H1 (cell line): ENCODE results near the gene KCNJ12. TPM values are rescaled to one million over a fixed set of nuclear protein-coding genes. Genes with fewer than 3 reads are reported as not detected.

Experiments used
- CBX5 ChIP-seq: fragments of 300-800, 300-1000 bp; sonication (generic); IDR thresholded peaks from 2 replicates; pipeline ENCODE4 v1.7.1; 2016; ENCODE audit warnings: antibody characterized with exemption, low read length, low read depth
- CBX8 ChIP-seq: fragments of 300-800, 300-1000 bp; sonication (generic); IDR thresholded peaks from 2 replicates; pipeline ENCODE4 v1.7.1; 2016; ENCODE audit warnings: low read depth, low read length, borderline replicate concordance
- JUND ChIP-seq: IDR thresholded peaks from 2 replicates; pipeline ENCODE4 v1.6.1; 2011; ENCODE audit warnings: mild to moderate bottlenecking, improper control_type of control experiment, low read length
- TAF7 ChIP-seq: optimal IDR thresholded peaks from 2 replicates; pipeline ENCODE3; 2011; ENCODE audit warnings: low read depth, mild to moderate bottlenecking, inconsistent platforms, low read length, moderate library complexity, borderline replicate concordance
- polyA plus RNA-seq, 7 experiments: library from polyadenylated mRNA; depleted of rRNA in 3 of 7; stranded (reverse) in 5 of 7; unstranded in 2 of 7; fragments of >200 nt in 5 of 7; fragments of 200-250 nt in 2 of 7; gene quantifications; 1 replicate in 5 of 7; 2 replicates in 1 of 7; 4 replicates in 1 of 7; pipeline versions ENCODE4 v1.2.1 to v1.2.3, GENCODE V29; 2011 to 2013; ENCODE audit warnings: missing spikeins in 2 of 7, mixed read lengths in 2 of 7
- total RNA-seq: library from RNA; stranded (reverse); fragmentation: NEBNext Ultra II Directional; extraction: Animal tissue kit (Norgen Biotek cat#: 25700); gene quantifications from 2 replicates; pipeline ENCODE4 v1.2.1, GENCODE V29; 2021

KCNJ12 gene
- total and polyA plus RNA-seq, 2 of the 8 experiments (the other 6 are each of a cell fraction or from before 2014, with no cell fraction given), result 1.2 to 1.5 TPM

GRCh38 chr17:21382560-21383495 lies 6.7 kb downstream of the KCNJ12 start (continued):
- no peak for TF ChIP-seq TAF7
- TF ChIP-seq CBX8, result no peak
- TF ChIP-seq CBX5, result no peak
- no peak for TF ChIP-seq JUND
